Prostate gland (tissue), 2 donors: ENCODE data around the gene SLC25A44. TPM values are rescaled to one million over a fixed set of nuclear protein-coding genes. Genes with fewer than 3 reads are reported as not detected.

Experiments used
- DNase-seq: peaks from one replicate; pipeline ENCODE4 v3.0.0-alpha.2; 2019; ENCODE audit warnings: low spot score
- H3K27ac ChIP-seq, 2 donors: fragments of 200-600 bp; sonication (generic); 2 replicates each; pipeline ENCODE4 v1.5.1; 2017 to 2019
- H3K27me3 ChIP-seq: fragments of 200-600 bp; sonication (generic); replicated peaks from 2 replicates; pipeline ENCODE4 v1.5.1; 2019; ENCODE audit not compliant: insufficient read depth
- H3K36me3 ChIP-seq, 2 donors: fragments of 200-600 bp; sonication (generic); 1 replicate in 1 of 2; 2 replicates in 1 of 2; pipeline versions ENCODE4 v1.5.1 to v1.8.1; 2017 to 2019
- H3K4me1 ChIP-seq: fragments of 200-600 bp; sonication (generic); replicated peaks from 2 replicates; pipeline ENCODE4 v1.5.1; 2019
- H3K4me3 ChIP-seq, 2 donors: fragments of 200-600 bp; sonication (generic); 2 replicates each; pipeline ENCODE4 v1.5.1; 2017 to 2019
- H3K9me3 ChIP-seq: fragments of 200-600 bp; sonication (generic); 2 replicates; pipeline ENCODE4 v1.5.1; 2017
- POLR2A ChIP-seq: fragments of 450-650 bp; IDR thresholded peaks from one replicate; pipeline ENCODE4 v1.6.1; 2016; ENCODE audit warnings: antibody characterized with exemption, mild to moderate bottlenecking
- POLR2AphosphoS5 ChIP-seq: sonication (generic); formaldehyde crosslinking; IDR thresholded peaks from one replicate; pipeline ENCODE4 v1.6.1; 2017; ENCODE audit warnings: antibody characterized with exemption
- WGBS: methylation state at CpG from one replicate; pipeline ENCODE4 v1.1.5; 2018; 5-methylcytosine and 5-hydroxymethylcytosine counted together
- intact Hi-C: fragments of 100-400 bp; cut with DNase I; formaldehyde crosslinking; loops from one replicate; pipeline ENCODE4 v1.14.2; 2022
- total RNA-seq, 2 donors: library from RNA; depleted of rRNA; stranded (reverse); fragments of >200 nt; gene quantifications; one replicate each; pipeline ENCODE4 v1.1.0, GENCODE V29; 2016
- TF ChIP-seq, protein P1 (sequence below), 4 experiments: fragments of 200-600 bp in 2 of 4; fragments of 450-650 bp in 2 of 4; sonication (generic) in 2 of 4; IDR thresholded peaks; 1 replicate in 3 of 4; 2 replicates in 1 of 4; pipeline ENCODE4 v1.5.1; 2016 to 2019; ENCODE audit warnings: antibody characterized with exemption in 4 of 4, mild to moderate bottlenecking in 2 of 4, moderate library complexity in 2 of 4

Gene SLC25A44
- total RNA-seq, 2 donors from 2014 or later: 14.2 to 16.5 TPM

DNA sequence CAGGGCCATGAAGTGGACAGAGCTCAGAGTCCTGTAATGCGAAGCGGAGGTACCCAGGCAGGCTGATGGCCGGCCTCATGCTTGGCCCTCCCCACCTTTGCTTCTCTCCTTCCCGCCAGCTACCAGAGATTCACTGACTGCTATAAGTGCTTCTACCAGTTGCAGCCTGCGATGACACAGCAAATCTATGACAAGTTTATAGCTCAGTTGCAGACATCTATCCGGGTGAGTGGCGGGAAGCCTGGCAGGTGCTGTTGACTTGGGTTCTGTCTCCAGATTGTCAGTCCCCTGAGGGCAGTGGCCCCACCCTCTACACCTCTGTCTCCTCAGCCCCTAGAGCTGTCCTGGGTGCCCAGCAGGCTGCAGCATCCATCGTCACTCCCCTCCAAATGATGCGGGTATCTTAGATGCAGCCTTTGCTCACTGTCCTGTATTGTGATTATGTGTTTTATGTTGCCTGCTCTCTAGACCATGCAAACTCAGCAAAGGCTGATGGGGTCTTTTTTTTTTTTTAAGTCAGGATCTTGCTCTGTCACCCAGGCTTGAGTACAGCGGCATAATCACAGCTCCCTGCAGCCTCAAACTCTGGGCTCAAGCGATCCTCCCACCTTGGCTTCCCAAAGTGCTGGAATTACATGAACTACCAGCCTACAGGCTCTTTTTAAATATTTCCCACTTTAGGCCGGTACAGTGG is 38.4 kb downstream of the SLC25A44 start:
- H3K27ac ChIP-seq: no peak overlapping the region
- intact Hi-C loops: no loop called here
- 89% methylated on average over 12 of the region's 12 CpGs for WGBS
- no peaks in the 10 kb centered on the region for H3K9me3 ChIP-seq
- H3K4me1 ChIP-seq: no peaks in the 10 kb centered on the region
- peaks cover 6 to 10% of the 10 kb centered on the region in 2 donors for H3K36me3 ChIP-seq
- DNase-seq: no peak
- TF ChIP-seq POLR2AphosphoS5 (no peak), POLR2A (no peak)
- TF ChIP-seq, protein P1, sequence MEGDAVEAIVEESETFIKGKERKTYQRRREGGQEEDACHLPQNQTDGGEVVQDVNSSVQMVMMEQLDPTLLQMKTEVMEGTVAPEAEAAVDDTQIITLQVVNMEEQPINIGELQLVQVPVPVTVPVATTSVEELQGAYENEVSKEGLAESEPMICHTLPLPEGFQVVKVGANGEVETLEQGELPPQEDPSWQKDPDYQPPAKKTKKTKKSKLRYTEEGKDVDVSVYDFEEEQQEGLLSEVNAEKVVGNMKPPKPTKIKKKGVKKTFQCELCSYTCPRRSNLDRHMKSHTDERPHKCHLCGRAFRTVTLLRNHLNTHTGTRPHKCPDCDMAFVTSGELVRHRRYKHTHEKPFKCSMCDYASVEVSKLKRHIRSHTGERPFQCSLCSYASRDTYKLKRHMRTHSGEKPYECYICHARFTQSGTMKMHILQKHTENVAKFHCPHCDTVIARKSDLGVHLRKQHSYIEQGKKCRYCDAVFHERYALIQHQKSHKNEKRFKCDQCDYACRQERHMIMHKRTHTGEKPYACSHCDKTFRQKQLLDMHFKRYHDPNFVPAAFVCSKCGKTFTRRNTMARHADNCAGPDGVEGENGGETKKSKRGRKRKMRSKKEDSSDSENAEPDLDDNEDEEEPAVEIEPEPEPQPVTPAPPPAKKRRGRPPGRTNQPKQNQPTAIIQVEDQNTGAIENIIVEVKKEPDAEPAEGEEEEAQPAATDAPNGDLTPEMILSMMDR (IDR thresholded peaks at IDR 0.05): no peak
- no peaks in the 10 kb centered on the region for H3K27me3 ChIP-seq
- no peak overlapping the region for H3K4me3 ChIP-seq

DNA sequence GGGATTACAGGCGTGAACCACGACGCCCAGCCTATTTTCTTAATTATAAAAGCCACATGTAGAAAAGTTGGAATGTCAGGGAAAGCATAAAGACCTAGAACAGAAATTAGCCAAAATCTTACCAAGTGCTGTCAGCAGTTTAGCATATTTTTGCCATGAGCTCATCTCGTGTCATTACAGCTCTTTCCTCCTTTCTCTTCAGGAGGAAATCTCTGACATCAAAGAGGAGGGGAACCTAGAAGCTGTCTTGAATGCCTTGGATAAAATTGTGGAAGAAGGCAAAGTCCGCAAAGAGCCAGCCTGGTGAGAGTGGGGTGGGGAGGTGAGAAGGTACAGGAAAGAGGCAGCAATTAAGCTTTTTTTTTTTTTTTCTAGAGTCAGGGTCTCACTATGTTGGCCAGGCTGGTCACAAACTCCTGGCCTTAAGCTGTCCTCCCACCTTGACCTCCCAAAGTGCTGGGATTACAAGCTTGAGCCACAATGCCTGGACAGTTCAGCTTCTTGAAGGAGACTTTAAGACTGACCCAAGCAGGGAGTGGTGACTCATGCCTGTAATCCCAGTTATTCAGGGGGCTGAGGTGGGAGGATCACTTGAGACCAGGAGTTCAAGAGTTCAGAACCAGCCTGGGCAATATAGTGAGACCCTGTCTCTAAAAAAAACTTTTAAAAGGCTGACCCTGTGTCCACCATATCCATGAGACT is 39.7 kb downstream of the SLC25A44 start:
- no peak overlapping the region for H3K4me3 ChIP-seq
- 94% methylated on average over 5 of the region's 5 CpGs for WGBS
- peaks cover 6 to 11% of the 10 kb centered on the region in 2 donors for H3K36me3 ChIP-seq
- H3K9me3 ChIP-seq: no peaks in the 10 kb centered on the region
- no peaks in the 10 kb centered on the region for H3K4me1 ChIP-seq
- no peaks in the 10 kb centered on the region for H3K27me3 ChIP-seq
- H3K27ac ChIP-seq: no peak overlapping the region
- DNase-seq: no peak
- intact Hi-C loops: no loop called here
- TF ChIP-seq, protein P1 (IDR thresholded peaks at IDR 0.05): no peak
- TF ChIP-seq POLR2A: no peak

DNA sequence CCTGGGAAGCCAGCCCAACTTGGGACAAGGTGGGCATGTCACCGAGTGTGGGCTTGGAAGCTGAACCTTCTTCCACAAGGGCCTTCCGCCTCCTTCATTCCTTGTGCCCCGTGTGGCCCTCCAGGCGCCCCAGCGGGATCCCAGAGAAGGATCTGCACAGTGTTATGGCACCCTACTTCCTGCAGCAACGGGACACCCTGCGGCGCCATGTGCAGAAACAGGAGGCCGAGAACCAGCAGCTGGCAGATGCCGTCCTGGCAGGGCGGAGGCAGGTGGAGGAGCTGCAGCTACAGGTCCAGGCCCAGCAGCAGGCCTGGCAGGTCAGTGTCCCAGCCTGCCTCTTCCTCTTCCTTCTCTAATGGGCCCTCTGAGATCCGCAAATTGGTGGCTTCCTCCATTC is 42.3 kb downstream of the SLC25A44 start:
- intact Hi-C loops: no loop called here

DNA sequence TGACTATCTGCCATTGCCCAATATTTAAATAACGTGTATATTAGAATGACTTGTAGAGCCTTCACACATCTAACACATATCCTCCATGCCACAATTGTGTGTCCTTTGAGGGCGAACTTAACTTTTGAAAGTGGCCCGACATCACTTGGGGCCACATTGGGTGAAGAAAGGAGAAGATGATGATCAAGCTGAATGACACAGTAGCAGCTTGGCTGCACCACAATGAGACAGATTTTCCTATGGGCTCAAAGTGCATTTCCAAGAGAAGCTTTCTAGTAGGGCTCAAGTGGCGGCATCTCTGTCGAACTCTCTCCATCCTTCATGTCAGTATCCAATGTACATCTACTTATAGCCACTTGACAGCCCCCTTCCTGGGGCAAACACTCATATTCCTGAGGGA is 44.3 kb downstream of the SLC25A44 start:
- Histone ChIP-seq H3K27ac (no peak overlapping the region), H3K4me3 (no peak overlapping the region), H3K9me3 (no peaks in the 10 kb centered on the region), H3K27me3 (no peaks in the 10 kb centered on the region), H3K36me3 (peaks cover 6 to 14% of the 10 kb centered on the region in 2 donors), H3K4me1 (no peaks in the 10 kb centered on the region)
- intact Hi-C loops: no loop called here
- TF ChIP-seq POLR2A: no peak
- DNase-seq: no peak
- 95% methylated on average over 5 of the region's 5 CpGs for WGBS

More for the DNA sequence above, 42.3 kb downstream of the SLC25A44 start:
- no peaks in the 10 kb centered on the region for H3K9me3 ChIP-seq
- no peak overlapping the region for H3K27ac ChIP-seq
- peaks cover 6 to 14% of the 10 kb centered on the region in 2 donors for H3K36me3 ChIP-seq
- TF ChIP-seq, protein P1 (IDR thresholded peaks at IDR 0.05): no peak
- no peak for TF ChIP-seq POLR2A
- TF ChIP-seq POLR2AphosphoS5: no peak
- H3K4me1 ChIP-seq: no peaks in the 10 kb centered on the region
- DNase-seq: no peak
- H3K4me3 ChIP-seq: no peak overlapping the region
- WGBS: 91% methylated on average over 12 of the region's 12 CpGs
- no peaks in the 10 kb centered on the region for H3K27me3 ChIP-seq

DNA sequence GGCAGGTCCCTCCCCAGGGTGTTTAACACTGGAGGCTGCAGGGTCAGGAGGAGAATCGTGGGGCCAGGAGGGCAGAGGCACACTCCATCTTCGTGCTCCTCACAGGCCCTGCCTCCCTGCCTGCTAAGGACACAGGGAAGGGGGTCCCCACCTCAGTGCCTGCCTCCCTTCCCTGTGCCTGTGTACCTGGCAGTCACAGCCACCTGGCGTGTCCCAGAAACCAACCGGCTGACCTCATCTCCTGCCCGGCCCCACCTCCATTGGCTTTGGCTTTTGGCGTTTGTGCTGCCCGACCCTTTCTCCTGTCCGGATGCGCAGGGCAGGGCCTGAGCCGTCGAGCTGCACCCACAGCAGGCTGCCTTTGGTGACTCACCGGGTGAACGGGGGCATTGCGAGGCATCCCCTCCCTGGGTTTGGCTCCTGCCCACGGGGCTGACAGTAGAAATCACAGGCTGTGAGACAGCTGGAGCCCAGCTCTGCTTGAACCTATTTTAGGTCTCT is 47.5 kb downstream of the SLC25A44 start:
- Histone ChIP-seq H3K27me3 (no peaks in the 10 kb centered on the region), H3K9me3 (no peaks in the 10 kb centered on the region), H3K36me3 (peaks cover under 1 to 8% of the 10 kb centered on the region in 2 donors), H3K4me1 (no peaks in the 10 kb centered on the region), H3K27ac (no peak overlapping the region), H3K4me3 (no peak overlapping the region)
- WGBS: 60% methylated on average over 15 of the region's 15 CpGs
- no peak for TF ChIP-seq POLR2AphosphoS5
- TF ChIP-seq, protein P1 (IDR thresholded peaks at IDR 0.05): no peak
- no peak for TF ChIP-seq POLR2A
- DNase-seq: no peak
- intact Hi-C loops: no loop called here
